ENCODE data around the gene SH3RF2.

SH3RF2 gene

GRCh38 chr5:146068977-146069779, 132.8 kb downstream of the SH3RF2 start:
- H3K9me2 ChIP-seq (ENCODE audit: low read depth, low read length) = no peaks in the 10 kb centered on the region
- no peaks in the 10 kb centered on the region for H3F3A ChIP-seq (ENCODE audit: insufficient read depth, low read length)
- no peaks in the 10 kb centered on the region for H3K27me3 ChIP-seq (ENCODE audit: insufficient read depth, low read length)
- H2AFZ ChIP-seq (ENCODE audit: low read length) = no peak overlapping the region
- no peak overlapping the region for H3K4me2 ChIP-seq (ENCODE audit: low read length)
- no peaks in the 10 kb centered on the region for H3K79me2 ChIP-seq (ENCODE audit: insufficient read depth, low read length)
- H3K9me3 ChIP-seq (ENCODE audit: low read length) = no peaks in the 10 kb centered on the region
- H3K4me1 ChIP-seq (ENCODE audit: insufficient read depth, low read length, severe bottlenecking) = no peaks in the 10 kb centered on the region
- no peak overlapping the region for H3K4me3 ChIP-seq (ENCODE audit: low read depth, low read length, poor library complexity, severe bottlenecking)
- H3K9ac ChIP-seq (ENCODE audit: low read length) = no peak overlapping the region
- H4K20me1 ChIP-seq (ENCODE audit: insufficient read depth, low read length) = no peaks in the 10 kb centered on the region
- H3K36me3 ChIP-seq (ENCODE audit: insufficient read depth, low read length) = no peaks in the 10 kb centered on the region
- TF ChIP-seq CTCF (IDR thresholded peaks at IDR 0.05; ENCODE audit: low read length) (no peak), EZH2 (IDR thresholded peaks at IDR 0.05; ENCODE audit: borderline replicate concordance, low read length) (no peak)
- no peak overlapping the region for H3K27ac ChIP-seq (ENCODE audit: low read depth, low read length, poor library complexity, severe bottlenecking)

- H3K4me1 ChIP-seq (ENCODE audit: insufficient read depth, low read length, severe bottlenecking) = no peaks in the 10 kb centered on the region
- H3K79me2 ChIP-seq (ENCODE audit: insufficient read depth, low read length) = no peaks in the 10 kb centered on the region
- no peak overlapping the region for H2AFZ ChIP-seq (ENCODE audit: low read length)
- no peak overlapping the region for H3K4me3 ChIP-seq (ENCODE audit: low read depth, low read length, poor library complexity, severe bottlenecking)
- H3K9ac ChIP-seq (ENCODE audit: low read length) = no peak overlapping the region
- no peaks in the 10 kb centered on the region for H3K9me2 ChIP-seq (ENCODE audit: low read depth, low read length)
- H4K20me1 ChIP-seq (ENCODE audit: insufficient read depth, low read length) = no peaks in the 10 kb centered on the region
- no peaks in the 10 kb centered on the region for H3K9me3 ChIP-seq (ENCODE audit: low read length)
- no peaks in the 10 kb centered on the region for H3K36me3 ChIP-seq (ENCODE audit: insufficient read depth, low read length)
- no peak overlapping the region for H3K27ac ChIP-seq (ENCODE audit: low read depth, low read length, poor library complexity, severe bottlenecking)
- H3K4me2 ChIP-seq (ENCODE audit: low read length) = no peak overlapping the region
- TF ChIP-seq EZH2 (IDR thresholded peaks at IDR 0.05; ENCODE audit: borderline replicate concordance, low read length) (no peak), CTCF (IDR thresholded peaks at IDR 0.05; ENCODE audit: low read length) (no peak)
- H3F3A ChIP-seq (ENCODE audit: insufficient read depth, low read length) = no peaks in the 10 kb centered on the region
- no peaks in the 10 kb centered on the region for H3K27me3 ChIP-seq (ENCODE audit: insufficient read depth, low read length)
Measured at GRCh38 chr5:146069780-146070099, 133.4 kb downstream of the SH3RF2 start.

- H3K4me2 ChIP-seq (ENCODE audit: low read length) = no peak overlapping the region
- H3K79me2 ChIP-seq (ENCODE audit: insufficient read depth, low read length) = no peaks in the 10 kb centered on the region
- H4K20me1 ChIP-seq (ENCODE audit: insufficient read depth, low read length) = no peaks in the 10 kb centered on the region
- H3K4me1 ChIP-seq (ENCODE audit: insufficient read depth, low read length, severe bottlenecking) = no peaks in the 10 kb centered on the region
- no peak overlapping the region for H3K27ac ChIP-seq (ENCODE audit: low read depth, low read length, poor library complexity, severe bottlenecking)
- H3F3A ChIP-seq (ENCODE audit: insufficient read depth, low read length) = no peaks in the 10 kb centered on the region
- TF ChIP-seq CTCF (IDR thresholded peaks at IDR 0.05; ENCODE audit: low read length) = no peak
- TF ChIP-seq EZH2 (IDR thresholded peaks at IDR 0.05; ENCODE audit: borderline replicate concordance, low read length) = no peak
- no peak overlapping the region for H2AFZ ChIP-seq (ENCODE audit: low read length)
- H3K4me3 ChIP-seq (ENCODE audit: low read depth, low read length, poor library complexity, severe bottlenecking) = no peak overlapping the region
- H3K27me3 ChIP-seq (ENCODE audit: insufficient read depth, low read length) = no peaks in the 10 kb centered on the region
- no peaks in the 10 kb centered on the region for H3K9me2 ChIP-seq (ENCODE audit: low read depth, low read length)
- no peaks in the 10 kb centered on the region for H3K36me3 ChIP-seq (ENCODE audit: insufficient read depth, low read length)
- no peak overlapping the region for H3K9ac ChIP-seq (ENCODE audit: low read length)
- no peaks in the 10 kb centered on the region for H3K9me3 ChIP-seq (ENCODE audit: low read length)
Measured at GRCh38 chr5:146070746-146071145, 134.4 kb downstream of the SH3RF2 start.

Data from OCI-LY1 (cell line).